DMS114 treated with DMSO at 0.1 percent for 48 hours (cell line): ENCODE data around the gene LRFN2.

ENCODE experiments used
- DNase-seq: peaks from one replicate; lab custom pipeline; 2025; ENCODE audit not compliant: unreplicated experiment; lab: John Stamatoyannopoulos, UW

LRFN2 gene

GRCh38 chr6:40520678-40521077 is 66.5 kb downstream of the LRFN2 start:
- no peak for DNase-seq

- no peak for DNase-seq
Observed at GRCh38 chr6:40520084-40520483, 67.1 kb downstream of the LRFN2 start.

- no peak for DNase-seq
Observed at GRCh38 chr6:40517654-40518053, 69.5 kb downstream of the LRFN2 start.

- DNase-seq, result no peak
Observed at GRCh38 chr6:40516429-40516828, 70.7 kb downstream of the LRFN2 start.

GRCh38 chr6:40512340-40512739 is 74.8 kb downstream of the LRFN2 start:
- no peak for DNase-seq

GRCh38 chr6:40511884-40512283 is 75.3 kb downstream of the LRFN2 start:
- DNase-seq, result no peak

GRCh38 chr6:40510442-40510841 is 76.7 kb downstream of the LRFN2 start:
- no peak for DNase-seq

- no peak for DNase-seq
Observed at GRCh38 chr6:40509716-40510260, 77.4 kb downstream of the LRFN2 start.

GRCh38 chr6:40509086-40509485 is 78.1 kb downstream of the LRFN2 start:
- DNase-seq, result no peak

- DNase-seq, result no peak
Observed at GRCh38 chr6:40506954-40507353, 80.2 kb downstream of the LRFN2 start.

- no peak for DNase-seq
Observed at GRCh38 chr6:40505191-40505810, 81.9 kb downstream of the LRFN2 start.

GRCh38 chr6:40504274-40504673 is 82.9 kb downstream of the LRFN2 start:
- DNase-seq, result no peak

- no peak for DNase-seq
Observed at GRCh38 chr6:40500227-40500626, 86.9 kb downstream of the LRFN2 start.

- DNase-seq, result no peak
Observed at GRCh38 chr6:40499215-40499614, 87.9 kb downstream of the LRFN2 start.

- DNase-seq, result no peak
Observed at GRCh38 chr6:40498148-40498547, 89.0 kb downstream of the LRFN2 start.

- DNase-seq, result no peak
Observed at GRCh38 chr6:40492187-40492586, 95.0 kb downstream of the LRFN2 start.

- no peak for DNase-seq
Observed at GRCh38 chr6:40490508-40490907, 96.7 kb downstream of the LRFN2 start.

GRCh38 chr6:40489798-40490197 is 97.4 kb downstream of the LRFN2 start:
- DNase-seq, result no peak

- no peak for DNase-seq
Observed at GRCh38 chr6:40486576-40486975, 100.6 kb downstream of the LRFN2 start.

- no peak for DNase-seq
Observed at GRCh38 chr6:40485795-40486194, 101.4 kb downstream of the LRFN2 start.

GRCh38 chr6:40485300-40485699 is 101.9 kb downstream of the LRFN2 start:
- DNase-seq, result no peak

- no peak for DNase-seq
Observed at GRCh38 chr6:40484066-40484465, 103.1 kb downstream of the LRFN2 start.

GRCh38 chr6:40482532-40482931 is 104.6 kb downstream of the LRFN2 start:
- DNase-seq, result no peak
